ENCODE measurements around the gene ENO2.

The ENO2 gene

DNA sequence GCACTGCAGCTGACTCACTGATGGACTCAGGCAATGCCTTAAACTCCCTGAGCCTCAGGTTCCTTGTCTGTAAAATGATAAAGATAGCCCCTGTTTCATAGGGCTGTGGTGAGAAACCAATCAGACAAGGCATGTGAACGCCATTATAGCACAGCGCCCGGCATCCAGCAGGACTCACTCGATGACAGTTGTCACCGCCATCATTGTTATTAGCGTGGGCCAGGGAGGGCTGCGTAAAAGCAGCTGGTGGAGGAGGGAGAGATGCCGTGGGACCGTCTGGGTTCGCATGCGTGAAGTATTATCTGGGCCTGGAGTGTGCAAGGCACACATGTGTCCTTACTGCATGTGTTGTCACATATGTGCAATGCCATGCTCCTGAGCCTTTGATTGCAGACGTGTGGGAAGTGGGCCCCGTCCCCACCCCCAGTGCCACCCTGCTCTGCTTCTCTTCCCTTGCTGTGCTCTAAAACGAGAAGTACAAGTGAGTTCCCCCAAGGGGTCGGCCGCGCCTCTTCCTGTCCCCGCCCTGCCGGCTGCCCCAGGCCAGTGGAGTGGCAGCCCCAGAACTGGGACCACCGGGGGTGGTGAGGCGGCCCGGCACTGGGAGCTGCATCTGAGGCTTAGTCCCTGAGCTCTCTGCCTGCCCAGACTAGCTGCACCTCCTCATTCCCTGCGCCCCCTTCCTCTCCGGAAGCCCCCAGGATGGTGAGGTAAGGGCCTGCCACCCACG, 36.6 kb downstream of the ENO2 start, which contains the start of gene PTPN6:
Gene PTPN6 (plus strand): TSS at position 546 of the 730 bp plus-strand sequence. CDS start 157 bp downstream, at position 703.
- DNase-seq: no peak

DNA sequence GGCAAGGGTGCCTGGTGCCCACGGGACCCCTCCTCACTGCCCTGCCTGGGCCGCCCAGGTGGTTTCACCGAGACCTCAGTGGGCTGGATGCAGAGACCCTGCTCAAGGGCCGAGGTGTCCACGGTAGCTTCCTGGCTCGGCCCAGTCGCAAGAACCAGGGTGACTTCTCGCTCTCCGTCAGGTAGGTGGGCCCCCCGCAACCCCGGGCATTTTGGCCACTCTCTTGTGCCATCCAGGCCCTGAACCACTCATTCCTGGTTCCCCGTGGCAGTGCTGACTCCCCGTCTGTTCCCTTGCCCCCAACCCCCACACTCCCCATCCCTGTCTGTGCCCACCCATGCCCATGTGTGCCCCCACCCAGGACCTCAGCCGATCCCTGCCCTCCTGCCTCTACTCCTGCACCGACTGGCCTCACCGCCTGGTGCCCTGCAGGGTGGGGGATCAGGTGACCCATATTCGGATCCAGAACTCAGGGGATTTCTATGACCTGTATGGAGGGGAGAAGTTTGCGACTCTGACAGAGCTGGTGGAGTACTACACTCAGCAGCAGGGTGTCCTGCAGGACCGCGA, 37.3 kb downstream of the ENO2 start:
- no peak for DNase-seq

DNA sequence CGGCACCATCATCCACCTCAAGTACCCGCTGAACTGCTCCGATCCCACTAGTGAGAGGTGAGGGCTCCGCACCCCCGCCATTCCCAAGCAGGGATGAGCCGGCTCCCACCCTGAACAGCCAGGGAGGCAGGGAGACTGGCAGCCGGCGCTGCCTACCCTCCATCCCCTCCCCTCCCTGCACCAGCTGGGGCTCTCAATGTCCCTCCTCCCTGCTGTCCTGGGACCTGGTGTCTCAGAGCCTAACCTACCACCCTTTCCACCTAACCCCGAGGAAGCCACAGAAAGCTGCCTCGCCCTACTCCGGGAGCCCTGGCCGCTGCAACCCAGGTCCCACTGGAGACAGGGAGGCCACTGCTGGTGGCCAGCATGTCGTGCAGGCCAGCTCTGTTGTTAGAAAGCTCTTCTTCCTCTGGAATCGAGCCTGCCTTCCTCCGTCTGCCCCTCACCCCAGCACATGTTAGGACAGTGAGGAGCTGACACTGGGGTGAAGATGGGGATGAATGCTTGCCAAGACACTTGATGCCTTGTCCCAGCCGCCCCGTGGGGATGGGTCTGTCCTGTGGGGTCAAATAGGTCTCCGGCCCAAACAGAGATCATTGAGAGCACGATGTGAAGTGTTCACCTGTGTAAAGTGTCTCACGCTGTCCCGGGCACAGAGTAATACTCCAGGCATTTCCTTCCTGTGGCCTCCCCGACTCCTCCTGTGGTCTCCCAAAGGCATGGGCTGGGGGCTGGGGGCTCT, 37.9 kb downstream of the ENO2 start:
- DNase-seq: no peak

DNA sequence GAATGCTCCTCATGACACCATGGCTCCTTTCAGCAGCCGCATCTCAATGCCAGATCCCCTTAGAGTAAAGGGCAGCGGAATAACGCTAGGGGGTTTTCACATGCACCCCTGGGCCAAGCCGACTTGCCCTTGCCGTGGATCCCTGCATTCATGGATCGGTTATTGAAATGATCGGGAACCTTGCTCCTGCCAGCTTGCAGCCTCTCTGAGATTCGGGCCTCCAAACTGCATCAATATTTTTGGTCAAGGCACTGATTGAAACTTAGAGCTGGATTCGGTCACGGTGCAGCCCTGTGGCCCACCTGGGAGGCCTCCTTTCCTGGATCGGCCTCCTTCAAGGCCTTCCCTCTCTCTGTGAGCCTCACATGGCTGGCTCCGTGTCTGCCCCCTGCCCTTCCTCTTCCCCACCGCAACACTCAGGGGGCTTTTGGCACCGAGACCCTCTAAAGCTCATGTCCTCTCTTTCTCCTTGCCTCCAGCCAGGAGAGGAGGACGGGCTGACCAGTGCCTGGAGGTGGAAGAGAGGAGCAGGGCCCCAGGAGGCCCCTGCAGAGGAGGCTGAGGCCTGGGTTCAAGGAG, 38.6 kb downstream of the ENO2 start:
- no peak for DNase-seq

DNA sequence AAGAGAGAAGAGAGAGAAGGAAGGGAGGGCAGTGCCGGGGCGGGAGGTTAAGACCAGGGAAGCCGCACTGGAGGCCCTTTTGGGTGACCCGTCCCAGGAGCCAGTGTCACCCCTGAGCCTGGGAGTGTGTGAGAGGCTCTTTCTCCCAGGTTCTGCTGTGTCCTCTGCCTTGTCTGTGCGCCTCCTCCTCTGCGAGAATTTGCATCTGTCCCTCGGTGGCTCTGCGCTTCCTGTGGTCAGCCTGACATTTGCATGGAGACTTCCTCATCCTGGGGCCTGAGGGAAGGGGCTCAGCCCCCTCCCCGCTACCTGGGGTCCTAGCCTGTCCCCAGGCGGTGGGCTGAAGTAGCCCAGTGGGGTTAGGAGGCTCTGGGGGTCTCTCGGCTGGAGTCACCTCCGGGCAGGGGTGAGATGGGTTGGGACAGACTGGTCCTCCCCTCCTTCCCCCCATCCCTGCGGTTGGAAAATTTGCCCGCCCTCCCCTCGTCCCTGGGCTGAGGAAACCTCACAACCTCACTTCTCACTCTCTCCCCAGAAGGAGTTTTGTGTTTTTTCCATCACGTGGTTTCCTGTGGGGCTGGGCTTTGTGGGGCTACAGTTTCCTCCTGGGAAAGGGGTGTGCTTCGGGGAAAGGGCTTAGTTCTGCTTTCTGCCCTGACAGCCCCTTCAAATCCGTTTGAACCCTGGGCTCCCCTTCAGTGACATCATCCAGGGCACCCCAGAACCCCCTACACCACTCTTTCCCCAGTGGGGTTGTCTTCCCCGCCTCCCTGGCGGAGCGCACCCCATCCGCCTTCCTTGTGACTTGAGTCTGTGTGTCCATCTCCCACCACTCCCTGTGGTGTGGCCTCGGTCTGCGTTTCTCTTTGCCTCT, 39.3 kb downstream of the ENO2 start:
- DNase-seq: no peak

DNA sequence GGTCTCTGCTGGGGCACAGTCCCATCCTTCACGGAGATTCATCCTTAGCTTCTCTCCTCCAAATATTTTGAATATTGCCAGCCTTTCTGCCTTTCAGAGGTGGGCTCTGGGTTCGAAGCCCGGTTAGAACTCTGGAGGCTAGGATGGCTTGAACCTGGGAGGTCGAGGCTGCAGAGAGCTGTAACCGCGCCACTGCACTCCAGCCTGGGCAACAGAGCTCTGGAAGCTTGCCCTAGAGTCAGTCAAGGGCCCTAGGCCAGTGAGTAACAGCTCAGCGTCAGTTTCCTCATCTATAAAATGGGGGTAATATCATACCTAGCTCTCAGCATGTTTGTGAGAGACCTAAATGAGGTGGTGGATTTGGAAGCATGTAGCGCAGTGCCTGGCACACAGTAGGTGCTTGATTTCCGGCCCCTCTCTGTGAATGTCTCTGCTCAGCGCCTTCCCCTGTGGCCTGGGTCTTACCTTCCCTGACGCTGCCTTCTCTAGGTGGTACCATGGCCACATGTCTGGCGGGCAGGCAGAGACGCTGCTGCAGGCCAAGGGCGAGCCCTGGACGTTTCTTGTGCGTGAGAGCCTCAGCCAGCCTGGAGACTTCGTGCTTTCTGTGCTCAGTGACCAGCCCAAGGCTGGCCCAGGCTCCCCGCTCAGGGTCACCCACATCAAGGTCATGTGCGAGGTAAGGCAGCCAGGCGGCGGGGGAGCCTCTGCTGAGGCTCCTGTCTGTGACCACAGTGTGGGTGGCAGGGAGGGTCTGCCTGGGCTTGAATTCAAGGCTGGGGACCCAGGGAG, 40.1 kb downstream of the ENO2 start:
- no peak for DNase-seq

DNA sequence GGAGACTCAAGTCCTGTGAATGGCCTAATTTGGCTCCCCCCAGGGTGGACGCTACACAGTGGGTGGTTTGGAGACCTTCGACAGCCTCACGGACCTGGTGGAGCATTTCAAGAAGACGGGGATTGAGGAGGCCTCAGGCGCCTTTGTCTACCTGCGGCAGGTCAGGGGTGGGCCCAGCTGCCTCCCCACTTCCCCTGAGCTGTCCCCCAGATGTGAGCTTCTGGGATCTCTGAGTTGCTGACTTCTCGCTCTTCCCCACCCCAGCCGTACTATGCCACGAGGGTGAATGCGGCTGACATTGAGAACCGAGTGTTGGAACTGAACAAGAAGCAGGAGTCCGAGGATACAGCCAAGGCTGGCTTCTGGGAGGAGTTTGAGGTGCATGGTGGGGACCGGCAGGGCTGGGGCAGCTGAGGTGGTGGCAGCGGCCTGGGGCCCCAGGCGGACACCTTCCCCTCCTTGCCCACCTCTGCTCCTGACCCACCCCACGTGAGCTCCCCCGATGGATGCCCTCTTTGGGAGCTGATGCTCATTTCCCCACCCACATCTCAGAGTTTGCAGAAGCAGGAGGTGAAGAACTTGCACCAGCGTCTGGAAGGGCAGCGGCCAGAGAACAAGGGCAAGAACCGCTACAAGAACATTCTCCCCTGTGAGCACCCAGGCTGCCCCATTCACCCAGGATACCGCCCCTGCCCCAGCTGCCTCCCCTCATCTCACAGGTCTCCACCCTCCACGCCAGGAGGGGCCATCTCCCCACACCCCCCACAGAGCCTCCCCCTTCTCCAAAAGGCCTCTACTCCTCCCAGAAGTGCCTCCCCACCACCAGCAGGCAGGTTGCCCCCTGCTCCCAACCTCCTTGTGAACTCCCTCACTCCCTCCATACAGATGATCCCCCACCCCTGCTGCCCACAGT, 41.0 kb downstream of the ENO2 start:
- DNase-seq: no peak

DNA sequence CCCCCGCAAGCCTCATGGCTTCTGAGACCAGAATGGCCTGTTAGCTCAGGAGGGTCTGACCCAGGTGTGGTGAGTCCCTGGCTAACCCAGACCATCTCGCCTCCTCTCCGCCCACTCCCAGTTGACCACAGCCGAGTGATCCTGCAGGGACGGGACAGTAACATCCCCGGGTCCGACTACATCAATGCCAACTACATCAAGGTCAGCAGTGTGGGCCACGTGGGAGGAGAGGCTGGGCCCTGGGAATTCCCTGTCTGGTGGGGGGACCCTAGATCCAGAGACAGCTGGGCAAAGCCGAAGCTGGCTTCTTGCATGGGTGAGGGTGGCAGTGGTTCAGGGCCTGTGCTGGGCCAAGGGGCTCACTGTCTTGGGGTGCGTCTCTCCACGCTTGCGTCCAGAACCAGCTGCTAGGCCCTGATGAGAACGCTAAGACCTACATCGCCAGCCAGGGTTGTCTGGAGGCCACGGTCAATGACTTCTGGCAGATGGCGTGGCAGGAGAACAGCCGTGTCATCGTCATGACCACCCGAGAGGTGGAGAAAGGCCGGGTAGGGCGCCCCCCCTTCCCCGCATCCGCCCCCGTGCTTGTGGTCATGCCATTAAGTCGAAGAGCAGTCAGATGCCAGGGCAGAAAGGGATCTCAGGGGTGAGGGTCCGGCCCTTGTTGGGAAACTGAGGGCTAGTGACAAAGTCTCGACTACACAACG, 41.8 kb downstream of the ENO2 start:
- DNase-seq: no peak

DNA sequence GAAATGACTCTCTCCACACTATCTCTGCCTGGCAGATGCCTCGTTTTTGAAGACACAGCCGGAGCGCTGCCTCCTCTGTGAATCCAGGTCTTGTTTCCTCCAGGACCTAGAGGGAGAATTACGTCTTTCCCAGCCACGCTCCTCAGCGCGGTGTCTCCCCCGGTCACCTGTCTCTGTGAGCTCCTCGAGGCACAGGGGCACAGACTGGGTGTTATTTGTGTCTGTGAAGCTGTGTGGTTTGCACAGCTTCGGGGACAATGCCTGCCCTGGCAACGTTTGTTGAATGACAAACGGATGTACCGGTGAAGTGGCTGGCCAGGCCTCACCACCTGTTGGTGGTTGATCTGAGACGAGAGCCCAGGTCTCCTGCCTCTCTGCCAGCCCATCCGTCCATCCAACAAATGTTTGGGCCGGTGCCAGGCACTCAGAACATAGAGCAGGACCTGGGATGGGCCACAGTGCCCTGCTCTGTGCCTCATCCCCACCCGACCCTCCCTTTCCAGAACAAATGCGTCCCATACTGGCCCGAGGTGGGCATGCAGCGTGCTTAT, 42.8 kb downstream of the ENO2 start:
- DNase-seq: no peak

DNA sequence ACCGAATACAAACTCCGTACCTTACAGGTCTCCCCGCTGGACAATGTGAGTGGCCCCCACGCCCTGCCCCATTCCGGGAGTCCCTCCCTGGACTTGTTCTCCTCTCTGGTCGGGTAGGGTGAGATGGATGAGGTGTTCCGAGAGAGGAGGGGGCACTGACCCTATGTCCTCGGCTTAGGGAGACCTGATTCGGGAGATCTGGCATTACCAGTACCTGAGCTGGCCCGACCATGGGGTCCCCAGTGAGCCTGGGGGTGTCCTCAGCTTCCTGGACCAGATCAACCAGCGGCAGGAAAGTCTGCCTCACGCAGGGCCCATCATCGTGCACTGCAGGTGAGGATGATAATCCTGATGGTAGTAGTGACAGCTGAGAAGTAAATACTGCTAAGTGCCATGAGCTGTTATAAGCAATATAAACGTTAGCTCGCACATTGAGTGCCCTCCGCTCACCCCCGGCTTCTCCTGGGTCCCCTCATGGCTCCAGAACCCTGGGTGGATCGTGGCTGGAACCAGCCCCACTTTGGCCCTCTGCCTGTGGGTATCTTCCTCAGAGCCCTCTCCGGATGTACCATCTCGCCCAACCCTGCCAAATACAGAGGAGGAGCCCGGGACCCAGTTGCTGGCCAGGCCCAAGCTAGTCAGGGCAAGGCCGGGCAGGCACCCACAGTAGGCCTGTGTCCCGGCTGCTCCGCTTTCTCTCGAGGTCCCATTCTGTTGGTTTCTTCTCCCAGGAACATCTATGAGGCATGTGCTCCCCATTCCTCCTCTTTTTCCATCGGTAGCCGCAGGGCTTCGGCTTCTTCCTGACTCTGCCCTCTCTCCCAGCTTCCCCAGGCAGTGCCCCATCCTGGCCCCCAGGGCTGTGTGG, 43.6 kb downstream of the ENO2 start:
- DNase-seq: no peak

DNA sequence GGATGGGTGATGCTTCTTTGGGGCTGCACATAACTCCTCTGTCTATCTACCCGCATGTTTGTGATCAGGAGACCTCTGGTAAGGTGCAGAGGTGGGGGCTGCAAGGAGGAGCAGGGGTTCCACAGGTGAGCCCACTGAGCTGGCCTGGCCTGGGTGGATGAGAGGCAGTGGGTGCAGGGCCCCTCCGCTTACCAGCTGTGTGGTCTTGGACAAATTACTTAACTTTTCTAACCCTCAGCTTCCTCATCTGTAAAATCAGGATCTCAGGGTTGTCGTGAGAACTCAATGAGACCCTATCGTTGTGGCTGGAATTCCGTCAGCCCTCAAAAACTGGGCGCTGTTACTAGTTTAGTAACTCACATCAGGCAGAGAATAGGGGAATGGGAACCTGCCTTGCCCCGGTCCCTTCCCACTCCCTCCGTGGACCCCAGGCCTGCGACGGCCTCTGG, 44.3 kb downstream of the ENO2 start:
- no peak for DNase-seq

DNA sequence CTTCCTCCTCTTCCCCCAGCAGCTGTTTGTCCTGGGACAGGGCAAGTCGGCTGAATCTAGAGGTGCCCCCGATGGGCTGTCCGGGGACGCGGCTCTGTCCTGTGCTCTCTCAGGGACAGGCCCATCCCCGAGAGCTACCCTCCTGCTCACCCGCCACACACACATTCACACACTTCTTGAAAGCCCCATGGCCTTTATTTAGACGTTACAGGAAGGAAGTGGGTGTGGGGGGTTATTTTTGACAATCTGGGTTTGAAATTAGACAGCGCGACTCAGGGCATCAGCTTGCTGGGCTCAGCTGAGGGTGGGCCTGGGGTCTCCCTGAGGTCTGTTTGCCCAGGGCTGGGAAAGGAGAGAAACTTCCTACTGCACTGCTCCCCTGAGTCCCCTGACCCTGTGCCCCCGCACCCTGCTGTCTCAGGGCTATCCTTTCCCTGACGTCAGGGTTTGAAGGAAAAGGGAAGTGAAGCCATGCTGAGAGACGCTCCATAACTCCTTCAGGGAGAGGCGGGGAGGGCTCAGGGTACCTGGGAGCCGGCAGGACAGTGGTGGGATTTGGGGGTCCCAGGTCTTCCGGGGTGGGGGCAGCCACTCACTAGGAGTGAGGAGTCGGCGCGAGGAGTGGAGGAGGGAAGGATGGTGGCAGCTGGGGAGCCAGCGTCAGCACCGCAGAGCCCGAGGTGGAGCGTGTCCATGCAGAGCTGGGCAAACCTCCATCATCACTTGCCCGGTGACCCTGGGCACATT, 44.9 kb downstream of the ENO2 start:
- DNase-seq: no peak

DNA sequence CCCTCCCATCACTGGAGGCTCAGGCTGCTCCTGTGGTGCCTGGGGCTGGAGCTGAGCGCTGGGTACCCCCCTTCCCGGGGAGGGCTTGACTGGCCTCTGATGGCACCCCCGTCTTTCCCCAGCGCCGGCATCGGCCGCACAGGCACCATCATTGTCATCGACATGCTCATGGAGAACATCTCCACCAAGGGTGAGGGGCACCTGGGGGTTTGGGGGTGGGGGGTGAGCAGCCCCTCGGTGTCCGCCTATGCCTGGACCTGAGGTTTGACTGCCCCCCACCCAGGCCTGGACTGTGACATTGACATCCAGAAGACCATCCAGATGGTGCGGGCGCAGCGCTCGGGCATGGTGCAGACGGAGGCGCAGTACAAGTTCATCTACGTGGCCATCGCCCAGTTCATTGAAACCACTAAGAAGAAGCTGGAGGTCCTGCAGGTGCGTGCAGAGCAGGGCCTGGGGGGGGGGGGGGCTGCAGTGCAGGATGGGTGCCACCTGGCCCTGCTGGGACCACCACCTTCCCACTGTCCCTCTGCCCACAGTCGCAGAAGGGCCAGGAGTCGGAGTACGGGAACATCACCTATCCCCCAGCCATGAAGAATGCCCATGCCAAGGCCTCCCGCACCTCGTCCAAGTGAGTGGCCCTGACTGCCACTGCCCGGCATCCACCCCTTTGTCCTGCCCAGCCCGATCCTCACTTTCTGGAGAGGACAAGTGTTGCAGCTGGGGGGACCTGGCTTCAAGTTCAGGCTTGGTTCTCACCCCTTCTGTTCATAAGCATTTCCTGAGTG, 45.6 kb downstream of the ENO2 start:
- DNase-seq: no peak

DNA sequence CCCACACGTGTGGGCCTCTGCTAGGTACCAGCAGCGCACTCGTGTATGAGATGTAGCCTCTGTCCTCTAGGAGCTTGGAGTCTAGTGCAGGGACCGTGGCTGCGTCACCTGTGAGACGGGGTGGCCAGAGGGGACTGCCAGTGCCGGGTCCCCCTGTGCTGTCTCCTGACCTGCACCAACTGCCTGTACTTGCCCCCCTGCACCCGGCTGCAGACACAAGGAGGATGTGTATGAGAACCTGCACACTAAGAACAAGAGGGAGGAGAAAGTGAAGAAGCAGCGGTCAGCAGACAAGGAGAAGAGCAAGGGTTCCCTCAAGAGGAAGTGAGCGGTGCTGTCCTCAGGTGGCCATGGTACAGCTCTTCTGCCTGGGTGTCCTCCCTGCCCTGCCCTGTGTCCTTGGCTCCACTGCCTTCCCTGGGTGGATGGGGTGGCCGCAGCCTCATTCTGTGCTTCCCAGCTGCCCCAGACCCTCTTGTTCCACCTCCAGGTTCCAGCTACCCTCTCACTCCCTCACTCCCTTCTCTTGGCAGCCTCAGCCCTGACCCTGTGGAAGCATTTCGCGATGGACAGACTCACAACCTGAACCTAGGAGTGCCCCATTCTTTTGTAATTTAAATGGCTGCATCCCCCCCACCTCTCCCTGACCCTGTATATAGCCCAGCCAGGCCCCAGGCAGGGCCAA, 46.4 kb downstream of the ENO2 start:
- no peak for DNase-seq

DNA sequence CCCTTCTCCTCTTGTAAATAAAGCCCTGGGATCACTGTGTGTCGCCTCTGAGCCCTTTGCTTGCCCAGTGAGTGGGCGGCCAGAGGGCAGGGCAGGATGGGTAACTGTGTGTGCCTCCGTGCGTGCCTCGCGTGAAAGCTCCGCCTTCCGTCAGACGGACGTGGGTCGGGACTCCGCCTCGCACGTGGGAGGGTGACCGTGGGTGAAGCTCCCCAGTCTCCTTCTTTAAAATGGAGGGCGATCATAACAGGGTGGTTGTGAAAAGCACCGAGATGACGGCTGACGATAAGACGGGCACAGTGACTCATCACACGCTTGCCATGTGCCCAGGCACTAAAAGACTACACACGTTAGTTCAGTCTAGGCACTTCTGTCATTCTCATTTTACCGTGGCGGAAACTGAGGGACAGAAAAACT, 46.9 kb downstream of the ENO2 start:
- DNase-seq: no peak

DNA sequence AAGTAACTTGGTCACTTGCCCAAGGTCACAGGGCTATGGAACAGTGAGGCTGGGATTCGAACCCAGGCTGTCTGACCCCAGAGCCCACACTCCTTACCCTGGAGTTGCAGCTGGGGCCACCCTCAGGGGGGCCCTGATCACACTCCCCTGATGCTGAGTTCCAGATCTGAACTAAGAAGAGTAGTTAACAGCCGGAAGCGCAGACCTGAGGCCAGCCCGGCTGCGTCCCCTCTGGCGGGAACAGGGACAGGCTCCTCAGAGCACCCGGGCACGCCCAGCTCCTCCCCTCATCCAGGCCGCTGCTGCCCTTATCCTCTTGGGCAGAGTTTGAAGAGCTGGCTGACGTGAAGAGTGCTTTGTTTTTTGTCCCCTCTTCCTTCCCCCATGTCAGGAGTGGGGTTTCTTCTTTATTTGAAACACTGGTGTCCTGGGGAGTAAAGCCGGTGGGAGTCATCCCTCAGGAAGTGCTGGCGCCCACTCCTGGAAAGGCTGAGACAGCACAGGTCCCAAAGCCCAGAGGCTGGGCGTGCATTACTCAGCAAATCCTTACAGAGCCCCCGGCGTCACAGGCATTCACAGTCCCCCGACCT, 47.4 kb downstream of the ENO2 start:
- peak; percentile 80 for DNase-seq
